ENCODE results near the gene UBE2V1.
A peak's percentile ranks its signal among the peaks of the same experiment; 100 is the strongest.
"Not testable (repeated sequence)": the region's sequence is repeated elsewhere in the genome, so short reads cannot be mapped to it uniquely, and the experiment has no call there.

Gene UBE2V1

GRCh38 chr20:50137702-50138101, 24.8 kb upstream of the UBE2V1 start:
- DNase-seq (ENCODE audit: low read depth) = not testable (repeated sequence)

- no peak for DNase-seq (ENCODE audit: low read depth)
Observed at GRCh38 chr20:50136822-50137599, 24.1 kb upstream of the UBE2V1 start.

- not testable (repeated sequence) for DNase-seq (ENCODE audit: low read depth)
Observed at GRCh38 chr20:50135157-50135556, 22.2 kb upstream of the UBE2V1 start.

GRCh38 chr20:50133474-50134217, 20.7 kb upstream of the UBE2V1 start:
- DNase-seq (ENCODE audit: low read depth) = no peak

- no peak for DNase-seq (ENCODE audit: low read depth)
Observed at GRCh38 chr20:50133041-50133440, 20.1 kb upstream of the UBE2V1 start.

GRCh38 chr20:50130995-50131394, 18.0 kb upstream of the UBE2V1 start:
- no peak for DNase-seq (ENCODE audit: low read depth)

GRCh38 chr20:50130356-50130723, 17.4 kb upstream of the UBE2V1 start:
- DNase-seq (ENCODE audit: low read depth) = no peak

- DNase-seq (ENCODE audit: low read depth) = no peak
Observed at GRCh38 chr20:50129662-50130355, 16.9 kb upstream of the UBE2V1 start.

GRCh38 chr20:50128520-50128905, 15.6 kb upstream of the UBE2V1 start:
- no peak for DNase-seq (ENCODE audit: low read depth)

- no peak for DNase-seq (ENCODE audit: low read depth)
Observed at GRCh38 chr20:50127587-50128519, 14.9 kb upstream of the UBE2V1 start.

GRCh38 chr20:50126662-50127061, 13.7 kb upstream of the UBE2V1 start:
- DNase-seq (ENCODE audit: low read depth) = no peak

- DNase-seq (ENCODE audit: low read depth) = no peak
Observed at GRCh38 chr20:50125279-50125678, 12.3 kb upstream of the UBE2V1 start.

GRCh38 chr20:50124496-50124895, 11.5 kb upstream of the UBE2V1 start:
- DNase-seq (ENCODE audit: low read depth) = no peak

- DNase-seq (ENCODE audit: low read depth) = no peak
Observed at GRCh38 chr20:50123418-50123817, 10.5 kb upstream of the UBE2V1 start.

- no peak for DNase-seq (ENCODE audit: low read depth)
Observed at GRCh38 chr20:50122763-50123162, 9.8 kb upstream of the UBE2V1 start.

GRCh38 chr20:50121858-50122271, 8.9 kb upstream of the UBE2V1 start:
- DNase-seq (ENCODE audit: low read depth) = no peak

GRCh38 chr20:50120935-50121693, 8.2 kb upstream of the UBE2V1 start:
- DNase-seq (ENCODE audit: low read depth) = peak; percentile 43

GRCh38 chr20:50118203-50118602, 5.3 kb upstream of the UBE2V1 start:
- DNase-seq (ENCODE audit: low read depth) = no peak

- DNase-seq (ENCODE audit: low read depth) = no peak
Observed at GRCh38 chr20:50116368-50116999, 3.5 kb upstream of the UBE2V1 start.

- peak; percentile 83 for DNase-seq (ENCODE audit: low read depth)
Observed at GRCh38 chr20:50115591-50116367, 2.8 kb upstream of the UBE2V1 start.
